ENCODE data around the gene CCR5AS. TPM values are rescaled to one million over a fixed set of nuclear protein-coding genes. Genes with fewer than 3 reads are reported as not detected.

CCR5AS gene

GRCh38 chr3:46316206-46316605 is 90.7 kb downstream of the CCR5AS start:
- Histone ChIP-seq H3K4me3 (no peak overlapping the region), H3K36me3 (ENCODE audit: low read depth, missing control alignments) (no peaks in the 10 kb centered on the region), H3K4me1 (no peaks in the 10 kb centered on the region), H3K27ac (no peak overlapping the region), H3K9me3 (no peaks in the 10 kb centered on the region), H3K27me3 (no peaks in the 10 kb centered on the region)
- no peak for DNase-seq
- intact Hi-C loops (cut with DNase I; ENCODE audit: low total_unique reads), result no loop called here
- TF ChIP-seq POLR2A (IDR thresholded peaks at IDR 0.05) (no peak), CTCF (IDR thresholded peaks at IDR 0.05) (no peak)

- Histone ChIP-seq H3K27me3 (no peaks in the 10 kb centered on the region), H3K36me3 (ENCODE audit: low read depth, missing control alignments) (no peaks in the 10 kb centered on the region), H3K9me3 (no peaks in the 10 kb centered on the region), H3K4me1 (no peaks in the 10 kb centered on the region), H3K4me3 (no peak overlapping the region), H3K27ac (no peak overlapping the region)
- TF ChIP-seq POLR2A (IDR thresholded peaks at IDR 0.05) (no peak), CTCF (IDR thresholded peaks at IDR 0.05) (no peak)
- intact Hi-C loops (cut with DNase I; ENCODE audit: low total_unique reads), result no loop called here
- no peak for DNase-seq
Observed at GRCh38 chr3:46314517-46314916, 92.3 kb downstream of the CCR5AS start.

Other genes starting within 250 kb of the CCR5AS start
- 1 to 10 TPM in 1 of 2 donors, under 1 TPM in 1; 0.16 to 1.8 TPM for gene CCR1, start 198.8 kb downstream of the CCR5AS start, total RNA-seq
- gene CCR1, start 198.8 kb downstream of the CCR5AS start, polyA plus RNA-seq (ENCODE audit: insufficient read depth, low read depth, low replicate concordance), result 4.9 TPM
- gene CCR3, start 164.6 kb downstream of the CCR5AS start, total RNA-seq, result not detected
- gene CCR3, start 164.6 kb downstream of the CCR5AS start, polyA plus RNA-seq (ENCODE audit: insufficient read depth, low read depth, low replicate concordance), result not detected
- 1 to 10 TPM in 1 of 2 donors, not detected in 1; 1.2 TPM for gene CCR2, start 53.0 kb downstream of the CCR5AS start, total RNA-seq
- gene CCR2, start 53.0 kb downstream of the CCR5AS start, polyA plus RNA-seq (ENCODE audit: insufficient read depth, low read depth, low replicate concordance), result 2.7 TPM
- gene CCR5, start 36.1 kb downstream of the CCR5AS start, total RNA-seq, result under 1 TPM in 1 of 2 donors, not detected in 1; 0.56 TPM
- gene CCR5, start 36.1 kb downstream of the CCR5AS start, polyA plus RNA-seq (ENCODE audit: insufficient read depth, low read depth, low replicate concordance), result 3.3 TPM
- gene CCRL2, start 193 bp upstream of the CCR5AS start, total RNA-seq, result under 1 TPM; 0.31 to 0.87 TPM
- 1.2 TPM for gene CCRL2, start 193 bp upstream of the CCR5AS start, polyA plus RNA-seq (ENCODE audit: insufficient read depth, low read depth, low replicate concordance)
- under 1 TPM; 0.31 to 0.43 TPM for gene LTF, start 57.8 kb upstream of the CCR5AS start, total RNA-seq
- gene LTF, start 57.8 kb upstream of the CCR5AS start, polyA plus RNA-seq (ENCODE audit: insufficient read depth, low read depth, low replicate concordance), result 7.8 TPM
- 1 to 10 TPM in 1 of 2 donors, under 1 TPM in 1; 0.50 to 1.1 TPM for gene RTP3, start 90.9 kb upstream of the CCR5AS start, total RNA-seq
- gene RTP3, start 90.9 kb upstream of the CCR5AS start, polyA plus RNA-seq (ENCODE audit: insufficient read depth, low read depth, low replicate concordance), result 2.0 TPM
- gene LRRC2, start 159.2 kb upstream of the CCR5AS start, total RNA-seq, result under 1 TPM; 0.71 to 0.99 TPM
- gene LRRC2, start 159.2 kb upstream of the CCR5AS start, polyA plus RNA-seq (ENCODE audit: insufficient read depth, low read depth, low replicate concordance), result 2.2 TPM
- not detected for gene FAM240A, start 205.5 kb upstream of the CCR5AS start, total RNA-seq
- not detected for gene FAM240A, start 205.5 kb upstream of the CCR5AS start, polyA plus RNA-seq (ENCODE audit: insufficient read depth, low read depth, low replicate concordance)

Data from testis (tissue), 3 donors.